HEK293T (cell line): ENCODE data around the gene GAST.
"Not testable (repeated sequence)": the region's sequence is repeated elsewhere in the genome, so short reads cannot be mapped to it uniquely, and the experiment has no call there.

Experiments
- CTCF ChIA-PET: fragments of 350-600 bp; formaldehyde crosslinking; extraction: SDS; loops from one replicate; lab custom pipeline; 2021; ENCODE audit warnings: antibody characterized with exemption, inconsistent platforms; lab: Yijun Ruan, JAX
- POLR2A ChIA-PET: fragments of 350-600 bp; formaldehyde crosslinking; extraction: SDS; loops from one replicate; lab custom pipeline; 2020; ENCODE audit warnings: antibody characterized with exemption, inconsistent platforms; lab: Yijun Ruan, JAX
- DNase-seq: peaks from one replicate; pipeline ENCODE4 v3.0.0; 2012; ENCODE audit warnings: mixed read lengths; ENCODE audit errors: extremely low spot score
- ARNT ChIP-seq: fragments of 450-650 bp; IDR thresholded peaks from 2 replicates; pipeline ENCODE4 v1.6.1; 2017; ENCODE audit warnings: mild to moderate bottlenecking
- CTBP1 ChIP-seq: fragments of 450-650 bp; IDR thresholded peaks from 2 replicates; pipeline ENCODE4 v1.6.1; 2016; ENCODE audit warnings: borderline replicate concordance
- ELF4 ChIP-seq: fragments of 450-650 bp; IDR thresholded peaks from 2 replicates; pipeline ENCODE4 v1.6.1; 2017; ENCODE audit warnings: antibody characterized with exemption
- FOXA1 ChIP-seq: fragments of 450-650 bp; IDR thresholded peaks from 2 replicates; pipeline ENCODE4 v1.6.1; 2016; ENCODE audit warnings: mild to moderate bottlenecking
- FOXK2 ChIP-seq: fragments of 450-650 bp; IDR thresholded peaks from 2 replicates; pipeline ENCODE4 v1.6.1; 2016; ENCODE audit warnings: mild to moderate bottlenecking
- FOXM1 ChIP-seq: fragments of 450-650 bp; IDR thresholded peaks from 2 replicates; pipeline ENCODE4 v1.6.1; 2017; ENCODE audit warnings: mild to moderate bottlenecking, borderline replicate concordance
- HDGF ChIP-seq: fragments of 450-650 bp; IDR thresholded peaks from 2 replicates; pipeline ENCODE4 v1.6.1; 2017; ENCODE audit warnings: antibody characterized with exemption, borderline replicate concordance
- L3MBTL2 ChIP-seq: fragments of 450-650 bp; conservative IDR thresholded peaks from 2 replicates; pipeline ENCODE4 v1.6.1; 2016; ENCODE audit warnings: mild to moderate bottlenecking
- LEF1 ChIP-seq: fragments of 450-650 bp; IDR thresholded peaks from 2 replicates; pipeline ENCODE4 v1.6.1; 2017; ENCODE audit warnings: mild to moderate bottlenecking, borderline replicate concordance
- NFRKB ChIP-seq: fragments of 450-650 bp; IDR thresholded peaks from 2 replicates; pipeline ENCODE4 v1.6.1; 2016; ENCODE audit warnings: mild to moderate bottlenecking, moderate library complexity
- SP1 ChIP-seq: fragments of 450-650 bp; IDR thresholded peaks from 2 replicates; pipeline ENCODE4 v1.6.1; 2017
- SUZ12 ChIP-seq: fragments of 450-650 bp; IDR thresholded peaks from 2 replicates; pipeline ENCODE4 v1.6.1; 2016; ENCODE audit warnings: mild to moderate bottlenecking
- ZNF384 ChIP-seq: fragments of 450-650 bp; IDR thresholded peaks from 2 replicates; pipeline ENCODE4 v1.6.1; 2016
- TF ChIP-seq, protein P1 (sequence below): fragments of 450-650 bp; IDR thresholded peaks from 2 replicates; pipeline ENCODE4 v1.6.1; 2016

Gene GAST

GRCh38 chr17:41665566-41666236 is 46.4 kb upstream of the GAST start:
- TF ChIP-seq FOXK2 (no peak), ARNT (0 out of 2 replicates have a peak, but pooled peaks have one; percentile 14), L3MBTL2 (peak; percentile 54; the same call in 1 of the 2 replicates)
- ChIA-PET CTCF (interaction anchor here (0.5 to 8.3 kb wide), 24 partner anchors 10 to 264 kb away, joined by 3 to 104 read pairs (median 4); partner anchors contain the start of genes EIF1 and JUP), POLR2A (interaction anchor here (0.6 to 9.2 kb wide), 16 partner anchors 11 to 335 kb away, joined by 3 to 145 read pairs (median 3); partner anchors contain the start of gene EIF1)
- DNase-seq, result peak; percentile 97

DNA sequence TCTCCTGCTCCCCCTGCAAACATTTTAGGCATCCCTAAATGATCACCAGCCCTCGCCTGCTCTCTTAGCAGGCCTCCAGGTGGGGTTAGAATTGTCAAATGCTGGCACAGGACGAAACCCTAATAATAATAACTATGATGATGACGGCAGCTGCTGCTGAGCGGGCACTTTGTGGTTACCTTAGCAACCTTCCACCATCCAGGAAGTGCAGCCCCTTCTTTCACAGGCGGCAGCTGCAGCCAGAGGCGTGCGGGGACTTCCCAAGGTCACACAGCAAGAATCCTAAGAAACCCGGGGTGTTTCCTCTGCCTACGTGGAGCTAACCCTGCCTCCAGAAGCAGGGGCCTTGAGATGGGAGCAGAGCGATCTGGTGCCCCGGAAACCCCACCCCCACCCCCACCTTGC is 45.9 kb upstream of the GAST start:
- TF ChIP-seq L3MBTL2, result 0 out of 2 replicates have a peak, but pooled peaks have one; percentile 2
- no peak for TF ChIP-seq FOXM1
- TF ChIP-seq FOXK2, result no peak
- TF ChIP-seq SUZ12, result no peak
- TF ChIP-seq FOXA1, result no peak
- no peak for TF ChIP-seq CTBP1
- ChIA-PET CTCF (interaction anchor here (0.5 to 8.3 kb wide), 15 partner anchors 11 to 178 kb away, joined by 3 to 104 read pairs (median 5); partner anchors contain the start of gene EIF1), POLR2A (interaction anchor here (0.6 to 9.2 kb wide), 14 partner anchors 10 to 1156 kb away, joined by 3 to 145 read pairs (median 4); partner anchors contain the start of gene EIF1)
- DNase-seq, result peak; percentile 32

GRCh38 chr17:41666708-41667279 is 45.3 kb upstream of the GAST start:
- ChIA-PET CTCF (interaction anchor here (0.7 to 8.3 kb wide), 16 partner anchors 12 to 808 kb away, joined by 3 to 104 read pairs (median 5); partner anchors contain the start of gene EIF1), POLR2A (interaction anchor here (0.6 to 9.2 kb wide), 8 partner anchors 14 to 1157 kb away, joined by 3 to 145 read pairs (median 6); partner anchors contain the start of gene EIF1)
- peak; percentile 89 for DNase-seq
- TF ChIP-seq, protein P1, sequence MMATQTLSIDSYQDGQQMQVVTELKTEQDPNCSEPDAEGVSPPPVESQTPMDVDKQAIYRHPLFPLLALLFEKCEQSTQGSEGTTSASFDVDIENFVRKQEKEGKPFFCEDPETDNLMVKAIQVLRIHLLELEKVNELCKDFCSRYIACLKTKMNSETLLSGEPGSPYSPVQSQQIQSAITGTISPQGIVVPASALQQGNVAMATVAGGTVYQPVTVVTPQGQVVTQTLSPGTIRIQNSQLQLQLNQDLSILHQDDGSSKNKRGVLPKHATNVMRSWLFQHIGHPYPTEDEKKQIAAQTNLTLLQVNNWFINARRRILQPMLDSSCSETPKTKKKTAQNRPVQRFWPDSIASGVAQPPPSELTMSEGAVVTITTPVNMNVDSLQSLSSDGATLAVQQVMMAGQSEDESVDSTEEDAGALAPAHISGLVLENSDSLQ, result no peak; the same call in 1 of the 2 replicates
- no peak for TF ChIP-seq ZNF384
- TF ChIP-seq ELF4, result no peak
- TF ChIP-seq CTBP1, result no peak
- no peak for TF ChIP-seq L3MBTL2
- TF ChIP-seq NFRKB, result no peak
- TF ChIP-seq FOXM1, result 0 out of 2 replicates have a peak, but pooled peaks have one; percentile 19
- no peak for TF ChIP-seq SUZ12

GRCh38 chr17:41667280-41668041 is 44.7 kb upstream of the GAST start:
- ChIA-PET POLR2A (interaction anchor here (1.1 to 9.2 kb wide), 3 partner anchors 23 to 250 kb away, joined by 3 to 145 read pairs (median 5); partner anchors contain the start of gene EIF1), CTCF (interaction anchor here (0.7 to 8.3 kb wide), 10 partner anchors 11 to 808 kb away, joined by 3 to 104 read pairs (median 5); partner anchors contain the start of gene EIF1)
- DNase-seq, result no peak
- TF ChIP-seq CTBP1, result no peak
- TF ChIP-seq SP1, result no peak
- no peak for TF ChIP-seq FOXK2
- no peak for TF ChIP-seq ZNF384
- 0 out of 2 replicates have a peak, but pooled peaks have one; percentile 35 for TF ChIP-seq HDGF
- no peak for TF ChIP-seq FOXA1

DNA sequence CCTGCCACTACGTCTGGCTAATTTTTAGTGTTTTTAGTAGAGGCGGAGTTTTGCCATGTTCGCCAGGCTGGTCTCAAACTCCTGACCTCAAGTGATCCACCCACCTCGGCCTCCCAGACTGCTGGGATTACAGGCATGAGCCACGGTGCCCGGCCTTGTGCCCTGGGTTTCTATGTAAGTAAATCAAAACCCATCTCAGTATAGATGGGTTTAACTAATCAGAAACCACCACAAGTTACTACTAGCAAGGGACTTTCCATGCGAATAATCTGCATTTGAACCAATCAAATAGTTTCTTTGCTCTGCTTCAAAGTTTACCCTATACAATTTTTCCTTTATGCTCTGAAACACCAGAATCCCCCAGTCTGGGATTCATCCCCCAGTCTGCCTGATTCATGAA is 40.0 kb upstream of the GAST start:
- POLR2A ChIA-PET, result no interaction called here
- CTCF ChIA-PET, result no interaction called here

DNA sequence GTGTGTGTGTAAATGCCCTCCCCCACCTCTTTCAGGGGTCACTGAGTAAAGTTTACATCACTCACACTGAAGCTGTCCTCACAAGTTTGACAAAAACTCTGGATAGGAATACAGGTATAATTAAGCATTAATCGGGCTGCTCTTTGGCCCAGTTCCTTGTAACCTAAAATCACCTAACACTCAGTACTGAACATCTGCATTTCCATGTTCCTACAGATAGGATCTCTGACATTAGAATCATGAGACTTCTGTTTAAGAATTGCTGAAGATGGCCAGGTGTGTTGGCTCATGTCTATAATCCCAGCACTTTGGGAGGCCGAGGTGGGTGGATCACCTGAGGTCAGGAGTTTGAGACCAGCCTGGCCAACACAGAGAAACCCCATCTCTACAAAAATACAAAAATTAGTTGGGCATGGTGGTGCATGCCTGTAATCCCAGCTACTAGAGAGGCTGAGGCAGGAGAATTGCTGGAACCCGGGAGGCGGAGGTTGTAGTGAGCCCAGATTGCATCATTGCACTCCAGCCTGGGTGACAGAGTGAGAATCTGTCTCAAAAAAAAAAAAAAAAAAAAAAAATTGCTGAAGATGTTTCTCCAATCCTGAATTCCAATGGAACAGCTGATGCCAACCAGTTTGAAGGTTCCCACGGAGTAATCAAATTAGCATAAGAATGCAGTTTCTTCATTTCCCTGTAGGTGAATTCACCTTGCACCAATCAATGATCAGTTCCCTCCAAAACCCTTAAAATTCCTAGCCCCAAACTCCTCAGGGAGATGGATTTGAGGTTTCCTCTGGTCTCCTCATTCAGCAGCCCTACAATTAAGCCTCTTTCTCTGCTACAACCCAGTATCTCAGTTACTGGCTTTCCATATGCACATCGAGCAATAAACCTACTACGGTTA is 36.7 kb upstream of the GAST start:
- POLR2A ChIA-PET, result interaction anchor here (1.3 to 6.5 kb wide), 2 partner anchors 10 to 14 kb away, joined by 3 to 131 read pairs; partner anchors contain the start of gene EIF1
- CTCF ChIA-PET, result interaction anchor here (2.1 kb wide), 1 partner anchor 14 kb away, joined by 8 read pairs; the partner anchor contains the start of gene EIF1
- DNase-seq, result not testable (repeated sequence)

More for the DNA sequence above, 40.0 kb upstream of the GAST start:
- no peak for DNase-seq
- TF ChIP-seq FOXA1 (no peak), LEF1 (no peak), L3MBTL2 (no peak), ZNF384 (no peak), ELF4 (no peak), SP1 (no peak), FOXM1 (no peak), ARNT (no peak), SUZ12 (no peak), FOXK2 (no peak)
